ENCODE measurements around the gene PHF2.

The PHF2 gene

DNA sequence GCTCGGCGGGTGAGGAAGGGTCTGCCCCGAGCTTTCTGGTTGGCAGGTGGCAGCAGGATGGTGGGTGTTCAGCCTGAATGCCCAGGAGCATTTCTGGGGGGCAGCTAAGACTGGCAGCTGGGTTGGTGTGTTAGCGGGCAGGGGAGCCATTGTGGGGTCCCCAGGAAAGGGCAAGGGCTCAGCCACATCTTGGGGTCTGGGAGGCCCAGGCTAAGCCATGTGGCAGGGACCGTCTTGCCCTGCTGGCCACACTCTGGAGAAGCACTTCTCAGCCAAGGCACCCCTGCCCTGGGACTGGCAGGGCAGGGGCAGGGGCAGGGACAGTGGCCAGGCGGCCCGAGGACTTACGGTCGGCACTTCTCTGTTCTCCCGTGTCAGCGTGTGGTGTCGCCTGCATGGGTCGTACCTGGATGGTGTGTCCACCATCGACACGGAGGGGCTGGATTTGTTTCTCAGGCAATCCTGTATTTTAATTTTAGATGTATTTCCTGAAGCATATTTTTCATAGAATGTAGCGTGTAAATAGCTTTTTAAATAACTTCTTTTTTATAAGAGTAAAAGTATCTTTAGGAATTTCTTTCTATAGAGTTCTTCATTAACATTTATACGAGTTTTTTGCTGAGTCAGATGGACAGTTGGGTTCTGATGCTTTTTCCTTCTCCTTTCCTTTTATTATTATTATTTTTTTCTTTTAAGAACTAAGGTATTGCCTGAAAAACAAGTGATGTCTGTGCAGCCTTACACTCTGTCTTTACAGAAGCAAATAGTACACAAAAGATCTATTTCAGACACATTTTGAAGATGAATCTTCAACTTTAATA lies 102.0 kb downstream of the PHF2 start:
- H3K4me3 ChIP-seq (ENCODE audit: low read length in 2 of 2): peak overlapping the region in 1 of 2 donors; percentile 11
- H4K8ac ChIP-seq (ENCODE audit: low read depth, low read length): no peak overlapping the region
- no peak overlapping the region for H3K4ac ChIP-seq (ENCODE audit: low read length)
- no peak overlapping the region for H2AFZ ChIP-seq (ENCODE audit: low read length)
- no peak overlapping the region for H2BK5ac ChIP-seq (ENCODE audit: low read length)
- H2BK120ac ChIP-seq (ENCODE audit: low read depth, low read length): no peak overlapping the region
- no peak for DNase-seq (ENCODE audit: low spot score)
- H3K4me1 ChIP-seq (ENCODE audit: control insufficient read depth in 2 of 2, insufficient read depth in 1 of 2, low read depth in 1 of 2, low read length in 2 of 2): peaks cover 0 to 2% of the 10 kb centered on the region in 2 donors
- peak overlapping the region; percentile 33 for H3K14ac ChIP-seq (ENCODE audit: low read length)
- H2BK12ac ChIP-seq (ENCODE audit: low read length): no peak overlapping the region
- no peak overlapping the region for H4K91ac ChIP-seq (ENCODE audit: low read depth, low read length, poor library complexity)
- no peak overlapping the region for H3K27ac ChIP-seq (replicated peaks; ENCODE audit: low read length)
- no peaks in the 10 kb centered on the region for H3K27me3 ChIP-seq (ENCODE audit: control insufficient read depth in 3 of 3, insufficient read depth in 3 of 3, low read depth in 1 of 3, low read length in 3 of 3)
- H3K23ac ChIP-seq (ENCODE audit: low read depth, low read length, poor library complexity): no peak overlapping the region
- H3K9ac ChIP-seq (ENCODE audit: low read depth, low read length, poor library complexity): no peak overlapping the region
- no peak overlapping the region for H2BK15ac ChIP-seq (ENCODE audit: low read length)
- H3K4me2 ChIP-seq (ENCODE audit: insufficient read depth, low read length, poor library complexity, severe bottlenecking): no peak overlapping the region
- no peaks in the 10 kb centered on the region for H3K9me3 ChIP-seq (replicated peaks in 1 of 2; ENCODE audit: control insufficient read depth in 2 of 2, insufficient read depth in 1 of 2, low read depth in 1 of 2, low read length in 2 of 2)
- no peak overlapping the region for H3K18ac ChIP-seq (ENCODE audit: low read length)
- H3K79me1 ChIP-seq (ENCODE audit: low read depth, low read length): peaks cover 1% of the 10 kb centered on the region
- WGBS, 2 donors (ENCODE audit: extremely low coverage in 2 of 2, insufficient read length in 2 of 2, insufficient replicate concordance in 1 of 2): no CpG with 5 or more reads among the region's 17 CpGs
- no peak overlapping the region for H2AK5ac ChIP-seq (ENCODE audit: low read depth, low read length)
- peaks cover 14 to 54% of the 10 kb centered on the region in 2 donors for H3K36me3 ChIP-seq (replicated peaks in 1 of 2; ENCODE audit: control insufficient read depth in 2 of 2, insufficient read depth in 2 of 2, low read length in 2 of 2)

- H2BK12ac ChIP-seq (ENCODE audit: low read length): no peak overlapping the region
- no CpG with 5 or more reads among the region's 18 CpGs for WGBS, 2 donors (ENCODE audit: extremely low coverage in 2 of 2, insufficient read length in 2 of 2, insufficient replicate concordance in 1 of 2)
These were observed 103.4 kb downstream of the PHF2 start for GRCh38 chr9:93679536-93680442.

DNA sequence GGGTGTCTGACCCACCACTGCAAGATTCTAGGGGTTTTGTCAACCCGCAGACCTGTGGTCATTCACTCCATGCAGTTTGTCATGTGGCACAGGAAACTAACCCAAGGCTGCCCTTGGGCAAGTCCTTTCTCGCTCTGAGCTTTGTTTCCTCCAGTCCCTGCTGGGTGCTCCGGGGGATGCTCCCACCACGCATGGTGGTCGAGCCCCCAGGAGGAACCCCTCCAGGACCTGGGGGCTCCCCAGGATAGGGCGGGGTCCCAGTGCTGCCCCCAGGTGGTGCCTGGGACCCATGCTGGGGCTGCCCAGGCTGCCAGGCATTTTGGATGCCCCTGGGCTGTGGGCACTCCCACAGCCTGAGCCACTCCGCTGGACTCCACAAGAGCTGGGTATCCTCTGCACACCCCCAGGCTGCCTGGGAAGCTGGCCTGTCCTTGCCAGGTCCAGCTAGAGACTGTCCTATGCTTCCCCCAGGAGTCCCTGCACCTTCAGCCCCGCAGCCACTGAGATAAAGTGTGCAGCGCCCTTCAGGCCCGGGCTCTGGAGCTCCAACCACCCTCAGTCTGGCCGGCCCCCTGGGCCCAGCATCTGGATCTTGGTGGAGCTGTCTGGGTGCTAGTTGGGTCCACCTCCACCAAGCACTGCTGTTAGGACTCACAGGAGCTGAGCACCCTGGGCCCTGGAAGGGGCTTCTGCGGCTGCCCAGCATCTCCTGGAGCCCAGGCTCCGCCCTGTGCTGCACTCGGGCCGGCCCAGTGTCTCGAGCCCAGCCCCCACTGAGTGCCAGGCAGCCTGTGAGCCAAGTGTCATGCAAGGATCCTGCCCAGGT lies 104.3 kb downstream of the PHF2 start:
- H2AFZ ChIP-seq (ENCODE audit: low read length): no peak overlapping the region
- H2BK120ac ChIP-seq (ENCODE audit: low read depth, low read length): no peak overlapping the region
- H3K18ac ChIP-seq (ENCODE audit: low read length): peak overlapping the region; percentile 18
- H3K23ac ChIP-seq (ENCODE audit: low read depth, low read length, poor library complexity): no peak overlapping the region
- peaks cover 0 to 11% (median 0%) of the 10 kb centered on the region in 3 experiments for H3K27me3 ChIP-seq (ENCODE audit: control insufficient read depth in 3 of 3, insufficient read depth in 3 of 3, low read depth in 1 of 3, low read length in 3 of 3)
- H2BK5ac ChIP-seq (ENCODE audit: low read length): no peak overlapping the region
- no CpG with 5 or more reads among the region's 16 CpGs for WGBS, 2 donors (ENCODE audit: extremely low coverage in 2 of 2, insufficient read length in 2 of 2, insufficient replicate concordance in 1 of 2)
- peak overlapping the region; percentile 5 for H2BK15ac ChIP-seq (ENCODE audit: low read length)
- peak overlapping the region; percentile 14 for H2BK12ac ChIP-seq (ENCODE audit: low read length)
- no peak overlapping the region for H3K4ac ChIP-seq (ENCODE audit: low read length)
- peaks cover 0 to 2% of the 10 kb centered on the region in 2 donors for H3K4me1 ChIP-seq (ENCODE audit: control insufficient read depth in 2 of 2, insufficient read depth in 1 of 2, low read depth in 1 of 2, low read length in 2 of 2)
- peak overlapping the region; percentile 30 for H3K9ac ChIP-seq (ENCODE audit: low read depth, low read length, poor library complexity)
- H3K14ac ChIP-seq (ENCODE audit: low read length): no peak overlapping the region
- peak overlapping the region; percentile 47 for H2AK5ac ChIP-seq (ENCODE audit: low read depth, low read length)
- peaks cover 11 to 36% of the 10 kb centered on the region in 2 donors for H3K36me3 ChIP-seq (replicated peaks in 1 of 2; ENCODE audit: control insufficient read depth in 2 of 2, insufficient read depth in 2 of 2, low read length in 2 of 2)
- DNase-seq (ENCODE audit: low spot score): no peak
- no peak overlapping the region for H4K91ac ChIP-seq (ENCODE audit: low read depth, low read length, poor library complexity)
- no peaks in the 10 kb centered on the region for H3K9me3 ChIP-seq (replicated peaks in 1 of 2; ENCODE audit: control insufficient read depth in 2 of 2, insufficient read depth in 1 of 2, low read depth in 1 of 2, low read length in 2 of 2)
- H4K8ac ChIP-seq (ENCODE audit: low read depth, low read length): no peak overlapping the region
- H3K27ac ChIP-seq (replicated peaks; ENCODE audit: low read length): no peak overlapping the region
- no peak overlapping the region for H3K4me2 ChIP-seq (ENCODE audit: insufficient read depth, low read length, poor library complexity, severe bottlenecking)
- H3K79me1 ChIP-seq (ENCODE audit: low read depth, low read length): peaks cover 1% of the 10 kb centered on the region
- H3K4me3 ChIP-seq (ENCODE audit: low read length in 2 of 2): no peak overlapping the region

More at GRCh38 chr9:93679536-93680442, 103.4 kb downstream of the PHF2 start:
- Histone ChIP-seq H3K4ac (ENCODE audit: low read length) (no peak overlapping the region), H3K4me2 (ENCODE audit: insufficient read depth, low read length, poor library complexity, severe bottlenecking) (no peak overlapping the region), H4K8ac (ENCODE audit: low read depth, low read length) (peak overlapping the region; percentile 29), H3K4me1 (ENCODE audit: control insufficient read depth in 2 of 2, insufficient read depth in 1 of 2, low read depth in 1 of 2, low read length in 2 of 2) (peaks cover 0 to 2% of the 10 kb centered on the region in 2 donors), H2BK15ac (ENCODE audit: low read length) (no peak overlapping the region), H3K4me3 (ENCODE audit: low read length in 2 of 2) (no peak overlapping the region), H2BK120ac (ENCODE audit: low read depth, low read length) (no peak overlapping the region), H2AK5ac (ENCODE audit: low read depth, low read length) (no peak overlapping the region), H3K27me3 (ENCODE audit: control insufficient read depth in 3 of 3, insufficient read depth in 3 of 3, low read depth in 1 of 3, low read length in 3 of 3) (peaks cover 0 to 3% (median 0%) of the 10 kb centered on the region in 3 experiments), H3K18ac (ENCODE audit: low read length) (peak overlapping the region; percentile 18), H2AFZ (ENCODE audit: low read length) (no peak overlapping the region), H3K14ac (ENCODE audit: low read length) (no peak overlapping the region), H2BK5ac (ENCODE audit: low read length) (no peak overlapping the region), H3K23ac (ENCODE audit: low read depth, low read length, poor library complexity) (peak overlapping the region; percentile 67), H3K27ac (replicated peaks; ENCODE audit: low read length) (no peak overlapping the region), H3K36me3 (replicated peaks in 1 of 2; ENCODE audit: control insufficient read depth in 2 of 2, insufficient read depth in 2 of 2, low read length in 2 of 2) (peaks cover 11 to 41% of the 10 kb centered on the region in 2 donors), H3K79me1 (ENCODE audit: low read depth, low read length) (peaks cover 1% of the 10 kb centered on the region), H4K91ac (ENCODE audit: low read depth, low read length, poor library complexity) (no peak overlapping the region), H3K9ac (ENCODE audit: low read depth, low read length, poor library complexity) (no peak overlapping the region), H3K9me3 (replicated peaks in 1 of 2; ENCODE audit: control insufficient read depth in 2 of 2, insufficient read depth in 1 of 2, low read depth in 1 of 2, low read length in 2 of 2) (no peaks in the 10 kb centered on the region)
- DNase-seq (ENCODE audit: low spot score): no peak
